Activated CD4-positive, alpha-beta memory T cell treated with anti-CD3 and anti-CD28 coated beads for 36 hours (primary cell): ENCODE results near the gene CCM2. TPM values are rescaled to one million over a fixed set of nuclear protein-coding genes. Genes with fewer than 3 reads are reported as not detected.
"Not testable (repeated sequence)": the region's sequence is repeated elsewhere in the genome, so short reads cannot be mapped to it uniquely, and the experiment has no call there.

ENCODE experiments used
- CTCF ChIA-PET: fragments of 350-600 bp; sonication (Branson Sonifier 250); formaldehyde crosslinking; loops from one replicate; lab custom pipeline; 2021; ENCODE audit warnings: antibody characterized with exemption, inconsistent platforms; lab: Charles Lee
- POLR2A ChIA-PET: fragments of 350-600 bp; sonication (Branson Sonifier 250); formaldehyde crosslinking; loops from one replicate; lab custom pipeline; 2021; ENCODE audit warnings: antibody characterized with exemption; lab: Charles Lee
- DNase-seq: peaks from one replicate; pipeline ENCODE4 v3.0.0-alpha.2; 2020
- H3K27ac Mint-ChIP-seq: one replicate; pipeline ENCODE4 v1.8.0; 2021; ENCODE audit warnings: mixed read lengths
- H3K27me3 Mint-ChIP-seq: one replicate; pipeline ENCODE4 v1.8.0; 2021; ENCODE audit warnings: mixed read lengths
- H3K36me3 Mint-ChIP-seq: one replicate; pipeline ENCODE4 v1.8.0; 2021; ENCODE audit warnings: mixed read lengths
- H3K4me1 Mint-ChIP-seq: one replicate; pipeline ENCODE4 v1.8.0; 2021; ENCODE audit warnings: low read depth, mixed read lengths
- H3K4me3 Mint-ChIP-seq: one replicate; pipeline ENCODE4 v1.8.0; 2021; ENCODE audit warnings: mild to moderate bottlenecking, mixed read lengths
- H3K9me3 Mint-ChIP-seq: one replicate; pipeline ENCODE4 v1.8.0; 2021; ENCODE audit warnings: mixed read lengths
- intact Hi-C: fragments of 100-400 bp; cut with micrococcal nuclease; formaldehyde crosslinking; loops from one replicate; pipeline ENCODE4 v1.15.1; 2023
- total RNA-seq, 2 experiments: library from RNA; stranded (reverse); gene quantifications; one replicate each; pipeline ENCODE4 v1.2.3, GENCODE V29; 2021

The CCM2 gene
- total RNA-seq, 2 experiments from 2014 or later = 85.2 to 89.6 TPM

GRCh38 chr7:44992004-44992795 is 7.8 kb upstream of the CCM2 start:
- ChIA-PET CTCF (interaction anchor here (0.6 kb wide), 1 partner anchor 30 kb away, joined by 3 read pairs; no protein-coding TSS in a partner anchor), POLR2A (interaction anchor here (0.8 kb wide), 1 partner anchor 31 kb away, joined by 4 read pairs; no protein-coding TSS in a partner anchor)
- DNase-seq, H3K4me3 Mint-ChIP-seq, H3K9me3 Mint-ChIP-seq, H3K27me3 Mint-ChIP-seq, intact Hi-C loops, H3K36me3 Mint-ChIP-seq, H3K27ac Mint-ChIP-seq: not testable (repeated sequence)
- H3K4me1 Mint-ChIP-seq = peaks cover 50% of the 10 kb centered on the region

GRCh38 chr7:44994877-44995554 is 5.0 kb upstream of the CCM2 start:
- Mint-ChIP-seq H3K27me3 (no peaks in the 10 kb centered on the region), H3K36me3 (no peaks in the 10 kb centered on the region), H3K4me3 (peak overlapping the region; percentile 55), H3K4me1 (peaks cover 38% of the 10 kb centered on the region), H3K9me3 (no peaks in the 10 kb centered on the region), H3K27ac (peak overlapping the region; percentile 77)
- POLR2A ChIA-PET = interaction anchor here (2.0 to 7.5 kb wide), 2 partner anchors 12 to 21 kb away, joined by 6 to 208 read pairs; partner anchors contain the start of gene MYO1G
- no peak for DNase-seq
- intact Hi-C loops = no loop called here
- CTCF ChIA-PET = no interaction called here

- Mint-ChIP-seq H3K27ac (peak overlapping the region; percentile 77), H3K27me3 (no peaks in the 10 kb centered on the region), H3K9me3 (no peaks in the 10 kb centered on the region), H3K4me1 (peaks cover 36% of the 10 kb centered on the region), H3K36me3 (no peaks in the 10 kb centered on the region), H3K4me3 (peak overlapping the region; percentile 55)
- intact Hi-C loops = no loop called here
- CTCF ChIA-PET = interaction anchor here (0.6 to 1.3 kb wide), 4 partner anchors 13 to 35 kb away, joined by 3 to 4 read pairs (median 3); no protein-coding TSS in a partner anchor
- POLR2A ChIA-PET = interaction anchor here (1.6 to 7.5 kb wide), 3 partner anchors 13 to 116 kb away, joined by 4 to 208 read pairs (median 6); partner anchors contain the start of genes MYO1G and TBRG4
- DNase-seq = peak; percentile 25
These were observed 4.2 kb upstream of the CCM2 start for GRCh38 chr7:44995555-44996493.

GRCh38 chr7:44998153-44998871 is 1.7 kb upstream of the CCM2 start:
- peak overlapping the region; percentile 95 for H3K27ac Mint-ChIP-seq
- no peaks in the 10 kb centered on the region for H3K27me3 Mint-ChIP-seq
- intact Hi-C loops = no loop called here
- ChIA-PET POLR2A (interaction anchor here (1.1 to 7.5 kb wide), 3 partner anchors 16 to 113 kb away, joined by 3 to 208 read pairs (median 34); partner anchors contain the start of genes MYO1G and TBRG4), CTCF (interaction anchor here (0.7 to 6.3 kb wide), 7 partner anchors 10 to 498 kb away, joined by 3 to 46 read pairs (median 5); partner anchors contain the start of gene MYO1G)
- no peaks in the 10 kb centered on the region for H3K9me3 Mint-ChIP-seq
- DNase-seq = no peak
- peaks cover 54% of the 10 kb centered on the region for H3K4me1 Mint-ChIP-seq
- peaks cover 19% of the 10 kb centered on the region for H3K36me3 Mint-ChIP-seq
- H3K4me3 Mint-ChIP-seq = peak overlapping the region; percentile 89

GRCh38 chr7:44999245-45000092 is 532 bp upstream of the CCM2 start:
- no peaks in the 10 kb centered on the region for H3K9me3 Mint-ChIP-seq
- H3K4me3 Mint-ChIP-seq = peak overlapping the region; percentile 89
- H3K4me1 Mint-ChIP-seq = peaks cover 58% of the 10 kb centered on the region
- POLR2A ChIA-PET = interaction anchor here (0.9 to 7.5 kb wide), 8 partner anchors 17 to 151 kb away, joined by 3 to 208 read pairs (median 4); partner anchors contain the start of genes H2AZ2, MYO1G, PURB and TBRG4
- CTCF ChIA-PET = interaction anchor here (0.7 to 6.3 kb wide), 6 partner anchors 14 to 499 kb away, joined by 3 to 46 read pairs (median 6); partner anchors contain the start of gene MYO1G
- peaks cover 21% of the 10 kb centered on the region for H3K36me3 Mint-ChIP-seq
- peak overlapping the region; percentile 95 for H3K27ac Mint-ChIP-seq
- intact Hi-C loops = loop anchor here (1.0 to 2.0 kb wide), 5 partner anchors 13 to 799 kb away; partner anchors contain the start of genes H2AZ2, MYO1G, OGDH and YKT6
- peak; percentile 100 for DNase-seq
- H3K27me3 Mint-ChIP-seq = no peaks in the 10 kb centered on the region

GRCh38 chr7:45001138-45001694 is 1.2 kb downstream of the CCM2 start:
- Mint-ChIP-seq H3K36me3 (peaks cover 27% of the 10 kb centered on the region), H3K4me3 (peak overlapping the region; percentile 83), H3K9me3 (no peaks in the 10 kb centered on the region), H3K27me3 (no peaks in the 10 kb centered on the region), H3K4me1 (peaks cover 53% of the 10 kb centered on the region), H3K27ac (peak overlapping the region; percentile 94)
- ChIA-PET POLR2A (interaction anchor here (0.7 to 7.5 kb wide), 21 partner anchors 10 to 418 kb away, joined by 3 to 208 read pairs (median 5); partner anchors contain the start of genes H2AZ2, MYO1G, PURB and TBRG4), CTCF (interaction anchor here (0.9 to 6.3 kb wide), 14 partner anchors 11 to 135 kb away, joined by 3 to 46 read pairs (median 6); partner anchors contain the start of gene MYO1G)
- DNase-seq = peak; percentile 82
- intact Hi-C loops = loop anchor here (1.0 to 2.0 kb wide), 4 partner anchors 26 to 800 kb away; partner anchors contain the start of genes OGDH, TBRG4 and YKT6

- peaks cover 50% of the 10 kb centered on the region for H3K4me1 Mint-ChIP-seq
- intact Hi-C loops = loop anchor here (1.0 to 2.0 kb wide), 4 partner anchors 25 to 801 kb away; partner anchors contain the start of genes OGDH, TBRG4 and YKT6
- peaks cover 27% of the 10 kb centered on the region for H3K36me3 Mint-ChIP-seq
These were observed 1.8 kb downstream of the CCM2 start for GRCh38 chr7:45001826-45002225.

GRCh38 chr7:45003789-45004188 is 3.8 kb downstream of the CCM2 start:
- H3K27ac Mint-ChIP-seq = peak overlapping the region; percentile 30
- H3K36me3 Mint-ChIP-seq = peaks cover 34% of the 10 kb centered on the region
- ChIA-PET CTCF (interaction anchor here (0.8 to 6.3 kb wide), 5 partner anchors 9 to 133 kb away, joined by 3 to 46 read pairs (median 8); partner anchors contain the start of gene MYO1G), POLR2A (interaction anchor here (1.0 to 1.3 kb wide), 2 partner anchors 24 to 30 kb away, joined by 3 read pairs; no protein-coding TSS in a partner anchor)
- intact Hi-C loops = no loop called here
- no peak for DNase-seq
- H3K27me3 Mint-ChIP-seq = no peaks in the 10 kb centered on the region
- peaks cover 52% of the 10 kb centered on the region for H3K4me1 Mint-ChIP-seq
- H3K9me3 Mint-ChIP-seq = no peaks in the 10 kb centered on the region
- no peak overlapping the region for H3K4me3 Mint-ChIP-seq

More at GRCh38 chr7:45001826-45002225, 1.8 kb downstream of the CCM2 start:
- POLR2A ChIA-PET = interaction anchor here (0.6 to 7.5 kb wide), 20 partner anchors 9 to 419 kb away, joined by 3 to 208 read pairs (median 4); partner anchors contain the start of genes MYO1G and TBRG4
- CTCF ChIA-PET = interaction anchor here (0.9 to 6.3 kb wide), 15 partner anchors 10 to 135 kb away, joined by 3 to 46 read pairs (median 6); partner anchors contain the start of gene MYO1G
- H3K4me3 Mint-ChIP-seq = peak overlapping the region; percentile 83
- H3K27ac Mint-ChIP-seq = peak overlapping the region; percentile 94
- H3K9me3 Mint-ChIP-seq = no peaks in the 10 kb centered on the region
- no peak for DNase-seq
- H3K27me3 Mint-ChIP-seq = no peaks in the 10 kb centered on the region

GRCh38 chr7:45007106-45007505 is 7.1 kb downstream of the CCM2 start:
- H3K36me3 Mint-ChIP-seq = peaks cover 32% of the 10 kb centered on the region
- intact Hi-C loops = no loop called here
- H3K27ac Mint-ChIP-seq = peak overlapping the region; percentile 14
- H3K27me3 Mint-ChIP-seq = no peaks in the 10 kb centered on the region
- ChIA-PET CTCF (interaction anchor here (1.3 kb wide), 1 partner anchor 129 kb away, joined by 4 read pairs; no protein-coding TSS in a partner anchor), POLR2A (no interaction called here)
- H3K4me1 Mint-ChIP-seq = peaks cover 48% of the 10 kb centered on the region
- no peak overlapping the region for H3K4me3 Mint-ChIP-seq
- H3K9me3 Mint-ChIP-seq = no peaks in the 10 kb centered on the region
- DNase-seq = no peak
